Measurements from ENCODE around the gene OR5A1.

GRCh38 chr11:59423835-59424234 is 12.4 kb upstream of the OR5A1 start:
- TF ChIP-seq CTCF (IDR thresholded peaks at IDR 0.05; ENCODE audit: low read depth, low read length, poor library complexity, severe bottlenecking) = no peak
- no peak for TF ChIP-seq EZH2phosphoT487 (IDR thresholded peaks at IDR 0.05; ENCODE audit: borderline replicate concordance, low read length)
